HepG2 (cell line): ENCODE measurements around the gene MCF2L. TPM values are rescaled to one million over a fixed set of nuclear protein-coding genes. Genes with fewer than 3 reads are reported as not detected.

Experiments
- ARID4A ChIP-seq: sonication (generic); formaldehyde crosslinking; IDR thresholded peaks from 2 replicates; pipeline ENCODE4 v1.5.0; 2020; ENCODE audit warnings: mild to moderate bottlenecking, missing genetic modification reagents, borderline replicate concordance
- CENPBD1 ChIP-seq: sonication (generic); formaldehyde crosslinking; IDR thresholded peaks from 2 replicates; pipeline ENCODE4 v1.8.0; 2022; ENCODE audit warnings: missing genetic modification reagents, low read depth, mild to moderate bottlenecking, borderline replicate concordance
- CHCHD3 ChIP-seq: sonication (generic); formaldehyde crosslinking; IDR thresholded peaks from 2 replicates; pipeline ENCODE4 v1.8.0; 2022; ENCODE audit warnings: mild to moderate bottlenecking, missing genetic modification reagents, moderate library complexity
- FLYWCH1 ChIP-seq: sonication (generic); formaldehyde crosslinking; IDR thresholded peaks from 2 replicates; pipeline ENCODE4 v1.8.1; 2023; ENCODE audit warnings: mild to moderate bottlenecking, missing genetic modification reagents
- GATAD1 ChIP-seq: IDR thresholded peaks from 2 replicates; pipeline ENCODE4 v1.6.1; 2016; ENCODE audit warnings: missing genetic modification reagents, missing compliant biosample characterization
- HOXD1 ChIP-seq: sonication (generic); formaldehyde crosslinking; IDR thresholded peaks from 2 replicates; pipeline ENCODE4 v1.5.0; 2020; ENCODE audit warnings: missing genetic modification reagents
- LCORL ChIP-seq, 2 experiments: fragments of 450-650 bp in 1 of 2; sonication (generic) in 1 of 2; formaldehyde crosslinking in 1 of 2; IDR thresholded peaks; 2 replicates each; pipeline versions ENCODE4 v1.5.0 to v1.6.1; 2017 to 2020; ENCODE audit warnings: antibody characterized with exemption in 1 of 2, missing genetic modification reagents in 1 of 2
- NKX3-1 ChIP-seq: sonication (generic); formaldehyde crosslinking; IDR thresholded peaks from 2 replicates; pipeline ENCODE4 v1.5.0; 2020; ENCODE audit warnings: missing genetic modification reagents
- PHF8 ChIP-seq: sonication (generic); formaldehyde crosslinking; IDR thresholded peaks from 2 replicates; pipeline ENCODE4 v1.5.0; 2020; ENCODE audit warnings: missing genetic modification reagents
- RCOR2 ChIP-seq: IDR thresholded peaks from 2 replicates; pipeline ENCODE4 v1.6.1; 2016; ENCODE audit warnings: missing biosample characterization, missing genetic modification reagents
- RFX3 ChIP-seq: IDR thresholded peaks from 2 replicates; pipeline ENCODE4 v1.6.1; 2016; ENCODE audit warnings: missing biosample characterization, missing genetic modification reagents
- RORA ChIP-seq: sonication (generic); formaldehyde crosslinking; IDR thresholded peaks from 2 replicates; pipeline ENCODE4 v1.5.0; 2020; ENCODE audit warnings: mild to moderate bottlenecking, missing genetic modification reagents, moderate library complexity
- SIN3B ChIP-seq: fragments of 150-350 bp; IDR thresholded peaks from 2 replicates; pipeline ENCODE4 v1.6.1; 2014; ENCODE audit warnings: low read length
- TCF7L2 ChIP-seq: IDR thresholded peaks from 2 replicates; pipeline ENCODE4 v1.6.1; 2011; ENCODE audit warnings: mild to moderate bottlenecking, low read depth, low read length, moderate library complexity
- XBP1 ChIP-seq: sonication (generic); formaldehyde crosslinking; IDR thresholded peaks from 2 replicates; pipeline ENCODE4 v1.5.0; 2020; ENCODE audit warnings: missing genetic modification reagents
- ZBTB21 ChIP-seq: sonication (generic); formaldehyde crosslinking; IDR thresholded peaks from 2 replicates; pipeline ENCODE4 v1.4.0; 2020; ENCODE audit warnings: missing genetic modification reagents
- ZNF136 ChIP-seq: sonication (generic); formaldehyde crosslinking; IDR thresholded peaks from 2 replicates; pipeline ENCODE4 v1.8.1; 2022; ENCODE audit warnings: low read depth, mild to moderate bottlenecking, moderate library complexity, missing genetic modification reagents
- ZNF333 ChIP-seq: sonication (generic); formaldehyde crosslinking; IDR thresholded peaks from 2 replicates; pipeline ENCODE4 v1.4.0; 2020; ENCODE audit warnings: mild to moderate bottlenecking, missing genetic modification reagents, borderline replicate concordance
- ZNF572 ChIP-seq: sonication (generic); formaldehyde crosslinking; IDR thresholded peaks from 2 replicates; pipeline ENCODE4 v1.5.1; 2020; ENCODE audit warnings: mild to moderate bottlenecking, missing genetic modification reagents
- ZNF703 ChIP-seq: sonication (generic); formaldehyde crosslinking; IDR thresholded peaks from 2 replicates; pipeline ENCODE4 v1.5.1; 2020; ENCODE audit warnings: missing genetic modification reagents, mild to moderate bottlenecking, moderate library complexity, borderline replicate concordance
- ZNF879 ChIP-seq: sonication (generic); formaldehyde crosslinking; IDR thresholded peaks from 2 replicates; pipeline ENCODE4 v1.8.1; 2023; ENCODE audit warnings: missing genetic modification reagents
- polyA plus RNA-seq, 8 experiments: library from polyadenylated mRNA; depleted of rRNA in 3 of 8; stranded (reverse) in 7 of 8; unstranded in 1 of 8; fragments of >200 nt; fragmentation: Illumina TruSeq in 4 of 8; extraction: Trizol in 4 of 8; gene quantifications; 2 replicates each; pipeline versions ENCODE4 v1.2.1 to v1.2.3, GENCODE V29; 2011 to 2016; ENCODE audit warnings: low read depth in 4 of 8, missing spikeins in 1 of 8, mixed read lengths in 1 of 8; ENCODE audit not compliant: insufficient read depth in 1 of 8
- total RNA-seq, 5 experiments: library from RNA; depleted of rRNA; stranded (reverse); fragments of >200 nt; fragmentation: Illumina TruSeq; extraction: Trizol; gene quantifications; 2 replicates each; pipeline ENCODE4 v1.2.3, GENCODE V29; 2016; ENCODE audit warnings: low read depth in 1 of 5
- TF ChIP-seq, protein P1 (sequence below): sonication (generic); formaldehyde crosslinking; IDR thresholded peaks from 2 replicates; pipeline ENCODE4 v1.5.1; 2020; ENCODE audit warnings: mild to moderate bottlenecking, missing genetic modification reagents, moderate library complexity

The MCF2L gene
- total and polyA plus RNA-seq, 2 of the 13 experiments (the other 11 are each of a cell fraction or from before 2014, with no cell fraction given): 19.4 to 28.4 TPM

GRCh38 chr13:112983428-112984196 lies 14.6 kb downstream of the MCF2L start (continued):
- TF ChIP-seq CENPBD1 (no peak), ZNF572 (CRISPR knock-in tag) (no peak), XBP1 (CRISPR knock-in tag) (no peak), ZNF333 (no peak), GATAD1 (CRISPR knock-in tag) (no peak), TCF7L2 (no peak), NKX3-1 (CRISPR knock-in tag) (no peak), RCOR2 (CRISPR knock-in tag) (no peak), HOXD1 (no peak), FLYWCH1 (CRISPR knock-in tag) (no peak), ZBTB21 (peak; percentile 65; the same call in 1 of the 2 replicates), ZNF879 (CRISPR knock-in tag) (no peak), LCORL (IDR thresholded peaks at IDR 0.05) (no peak), LCORL (CRISPR knock-in tag; IDR thresholded peaks at IDR 0.05) (peak; percentile 26; the same call in 1 of the 2 replicates), RORA (no peak), PHF8 (CRISPR knock-in tag) (no peak), RFX3 (CRISPR knock-in tag) (no peak), CHCHD3 (CRISPR knock-in tag) (no peak), SIN3B (no peak), ZNF136 (CRISPR knock-in tag) (no peak), ARID4A (no peak), ZNF703 (no peak)
- TF ChIP-seq, protein P1, sequence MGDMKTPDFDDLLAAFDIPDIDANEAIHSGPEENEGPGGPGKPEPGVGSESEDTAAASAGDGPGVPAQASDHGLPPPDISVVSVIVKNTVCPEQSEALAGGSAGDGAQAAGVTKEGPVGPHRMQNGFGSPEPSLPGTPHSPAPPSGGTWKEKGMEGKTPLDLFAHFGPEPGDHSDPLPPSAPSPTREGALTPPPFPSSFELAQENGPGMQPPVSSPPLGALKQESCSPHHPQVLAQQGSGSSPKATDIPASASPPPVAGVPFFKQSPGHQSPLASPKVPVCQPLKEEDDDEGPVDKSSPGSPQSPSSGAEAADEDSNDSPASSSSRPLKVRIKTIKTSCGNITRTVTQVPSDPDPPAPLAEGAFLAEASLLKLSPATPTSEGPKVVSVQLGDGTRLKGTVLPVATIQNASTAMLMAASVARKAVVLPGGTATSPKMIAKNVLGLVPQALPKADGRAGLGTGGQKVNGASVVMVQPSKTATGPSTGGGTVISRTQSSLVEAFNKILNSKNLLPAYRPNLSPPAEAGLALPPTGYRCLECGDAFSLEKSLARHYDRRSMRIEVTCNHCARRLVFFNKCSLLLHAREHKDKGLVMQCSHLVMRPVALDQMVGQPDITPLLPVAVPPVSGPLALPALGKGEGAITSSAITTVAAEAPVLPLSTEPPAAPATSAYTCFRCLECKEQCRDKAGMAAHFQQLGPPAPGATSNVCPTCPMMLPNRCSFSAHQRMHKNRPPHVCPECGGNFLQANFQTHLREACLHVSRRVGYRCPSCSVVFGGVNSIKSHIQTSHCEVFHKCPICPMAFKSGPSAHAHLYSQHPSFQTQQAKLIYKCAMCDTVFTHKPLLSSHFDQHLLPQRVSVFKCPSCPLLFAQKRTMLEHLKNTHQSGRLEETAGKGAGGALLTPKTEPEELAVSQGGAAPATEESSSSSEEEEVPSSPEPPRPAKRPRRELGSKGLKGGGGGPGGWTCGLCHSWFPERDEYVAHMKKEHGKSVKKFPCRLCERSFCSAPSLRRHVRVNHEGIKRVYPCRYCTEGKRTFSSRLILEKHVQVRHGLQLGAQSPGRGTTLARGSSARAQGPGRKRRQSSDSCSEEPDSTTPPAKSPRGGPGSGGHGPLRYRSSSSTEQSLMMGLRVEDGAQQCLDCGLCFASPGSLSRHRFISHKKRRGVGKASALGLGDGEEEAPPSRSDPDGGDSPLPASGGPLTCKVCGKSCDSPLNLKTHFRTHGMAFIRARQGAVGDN (CRISPR knock-in tag): peak; percentile 72
